Stimulated activated CD8-positive, alpha-beta memory T cell treated with anti-CD3 and anti-CD28 coated beads, Interleukin-7, amount 100 ng/mL, for 1 hour (primary cell): ENCODE results near the gene ATXN7.

Source experiments
- DNase-seq, 2 donors: peaks; one replicate each; pipeline ENCODE4 v3.0.0-alpha.2; 2020; ENCODE audit warnings: low read depth in 2 of 2

The ATXN7 gene

DNA sequence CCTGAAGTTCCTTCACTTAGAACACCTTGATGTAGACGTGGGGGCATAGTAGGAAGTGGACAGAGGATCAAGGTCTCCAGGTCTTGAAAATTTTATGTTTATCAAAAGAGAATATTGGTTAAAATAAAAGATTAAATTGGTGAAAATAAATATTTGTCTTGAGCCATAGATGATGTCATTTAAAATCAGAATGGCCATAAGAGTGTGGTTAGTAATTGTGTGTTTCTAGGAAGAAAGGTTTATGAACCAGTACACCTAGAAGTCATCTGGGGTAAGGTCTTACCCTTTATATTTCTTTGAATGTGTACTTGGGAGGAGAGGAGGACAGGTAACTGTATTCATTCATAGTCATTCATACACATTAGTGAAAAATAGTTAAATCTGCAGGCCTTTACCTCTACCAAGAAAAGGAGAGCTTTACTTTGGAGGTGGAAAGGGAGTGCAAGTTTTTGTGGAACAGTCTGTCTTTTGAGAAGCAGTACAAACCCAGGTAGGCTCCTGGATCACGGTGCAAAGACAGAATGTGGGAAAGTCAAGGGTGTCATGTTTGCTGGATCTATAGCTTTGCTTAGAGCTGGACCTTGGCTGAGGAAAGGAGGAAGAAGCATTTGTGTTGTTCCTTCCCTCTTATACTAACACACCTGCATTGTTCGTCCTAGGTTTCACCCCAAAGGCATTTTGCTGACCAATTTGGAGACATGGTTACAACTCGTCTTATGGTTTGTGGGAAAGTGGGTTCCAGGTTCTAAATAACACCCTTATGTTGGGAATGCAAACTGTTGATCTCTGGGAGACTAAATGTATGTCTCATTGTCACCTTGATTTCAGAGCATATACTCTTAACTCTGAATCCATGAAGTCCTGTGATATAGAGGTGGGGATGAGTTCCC lies 42.3 kb downstream of the ATXN7 start:
- DNase-seq, result no peak

DNA sequence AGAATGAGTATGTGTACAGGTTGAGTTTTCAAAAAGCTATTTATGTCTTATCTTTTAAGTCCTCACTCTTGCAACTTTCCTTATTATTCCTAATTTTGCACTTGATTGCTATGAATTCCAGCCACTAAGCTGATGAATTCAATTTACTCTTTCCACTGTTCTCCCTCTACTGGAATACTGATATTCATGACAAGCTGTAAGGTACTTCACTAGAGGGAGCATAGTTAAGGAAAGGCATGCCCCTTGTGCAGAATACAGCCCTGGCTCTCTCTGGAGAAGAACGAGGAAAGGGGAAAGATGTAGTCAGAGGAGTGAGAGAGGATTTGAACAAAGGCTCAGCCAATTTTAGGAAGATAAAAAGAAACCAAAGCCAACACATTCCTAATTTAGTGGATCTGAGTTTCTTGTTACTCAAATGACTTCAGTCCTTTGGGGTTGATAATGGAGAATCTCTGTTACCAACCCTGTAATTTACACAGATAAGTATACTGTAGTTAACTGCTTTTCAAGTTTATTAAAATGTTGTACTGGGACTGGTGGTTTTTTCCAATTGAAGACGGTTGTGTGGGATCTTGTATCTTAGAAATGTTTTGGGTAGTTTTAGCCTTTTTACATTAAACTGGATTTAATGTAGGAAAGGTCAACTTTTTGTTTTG lies 44.5 kb downstream of the ATXN7 start:
- DNase-seq, result no peak

DNA sequence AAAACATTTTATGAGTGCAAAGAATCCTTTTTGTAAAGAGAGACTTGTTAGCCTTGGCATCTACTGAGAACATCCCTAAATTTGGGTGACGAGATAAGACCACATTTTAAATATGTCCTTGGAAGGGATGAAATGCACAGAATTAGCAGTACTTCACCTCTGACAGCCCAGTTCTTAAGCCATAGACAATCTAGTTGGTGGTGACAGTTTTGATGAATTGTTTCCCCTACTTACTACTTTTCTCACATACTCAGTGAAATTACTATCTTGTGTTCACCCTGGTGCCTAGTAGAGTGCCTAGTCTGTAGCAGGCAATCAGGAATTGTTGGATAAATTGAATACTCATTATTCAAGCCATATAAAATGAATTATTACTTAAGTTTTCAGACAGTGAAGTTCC lies 45.1 kb downstream of the ATXN7 start:
- DNase-seq, result no peak

DNA sequence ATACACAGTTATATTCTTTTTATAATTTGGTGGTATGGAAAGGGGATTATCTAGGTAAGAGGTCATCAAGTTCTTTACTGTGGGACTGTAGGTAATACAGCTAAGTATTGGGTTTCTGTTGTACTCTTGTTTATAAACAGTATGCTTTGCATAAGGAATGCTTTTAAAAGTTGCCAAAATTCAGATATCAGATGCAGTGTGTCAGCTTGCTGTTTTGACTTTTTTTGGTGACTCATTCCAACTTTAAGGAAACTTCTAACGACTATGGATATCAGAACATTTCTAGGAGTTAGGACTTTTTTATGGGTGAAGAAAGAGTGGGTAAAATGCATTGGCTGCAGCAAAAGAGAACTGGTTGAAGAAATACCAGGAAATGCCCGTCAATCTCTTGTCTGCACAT lies 45.8 kb downstream of the ATXN7 start:
- DNase-seq, result no peak

DNA sequence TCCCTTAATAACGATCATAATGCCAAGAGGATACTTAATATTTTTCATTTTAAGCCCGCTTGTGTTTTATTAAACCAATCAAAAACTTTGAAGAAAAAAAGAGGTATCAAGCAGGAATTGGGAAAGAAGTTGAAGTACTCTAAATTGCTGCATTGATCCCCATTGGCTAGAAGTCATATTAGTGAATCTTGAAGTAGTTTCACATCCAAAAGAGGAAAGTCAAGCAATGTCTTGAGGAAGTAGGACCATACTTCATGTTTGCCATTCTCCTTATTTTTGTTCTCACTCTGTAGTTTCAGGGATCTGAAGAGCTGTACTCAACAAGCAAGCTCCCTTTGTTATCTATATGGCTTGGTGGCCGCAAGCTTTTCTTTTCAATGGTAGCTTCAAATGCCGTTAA lies 46.3 kb downstream of the ATXN7 start:
- DNase-seq, result no peak

DNA sequence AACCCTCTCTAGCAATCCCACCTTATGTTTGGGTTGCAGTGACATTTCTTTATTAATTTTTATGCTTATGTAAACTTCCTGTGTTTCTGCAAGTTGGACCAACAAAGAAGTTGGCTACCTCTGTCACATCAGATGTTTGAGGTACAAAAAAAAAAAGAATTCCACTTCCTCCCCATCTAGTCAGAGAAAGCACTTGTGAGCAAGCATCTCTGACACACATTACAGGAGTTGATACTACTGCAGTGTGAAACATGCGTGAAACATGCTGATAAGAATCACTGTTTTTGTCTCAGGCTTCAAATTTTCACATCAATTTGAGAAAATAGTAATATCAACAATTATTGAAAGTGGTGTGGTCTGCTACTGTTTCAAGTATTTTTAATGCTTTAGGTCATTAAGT lies 47.2 kb downstream of the ATXN7 start:
- no peak for DNase-seq

DNA sequence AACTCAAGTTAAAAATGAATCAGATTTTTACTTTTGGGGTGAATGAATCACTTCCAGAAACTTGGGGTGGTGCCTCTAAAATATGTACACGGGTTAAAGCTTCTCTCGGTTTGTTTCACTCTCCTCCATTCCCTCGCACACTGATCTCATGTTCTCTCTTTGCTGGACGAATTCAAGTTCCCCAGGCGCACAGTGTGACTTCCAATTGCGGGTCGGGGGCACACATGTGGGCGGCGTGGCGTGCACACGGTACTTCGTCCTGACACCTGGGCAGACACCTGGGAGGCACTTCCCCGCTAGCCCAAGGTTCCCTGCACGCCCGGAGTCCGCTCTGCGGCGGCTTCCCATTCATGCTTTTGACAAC lies 47.8 kb downstream of the ATXN7 start:
- DNase-seq, result no peak

DNA sequence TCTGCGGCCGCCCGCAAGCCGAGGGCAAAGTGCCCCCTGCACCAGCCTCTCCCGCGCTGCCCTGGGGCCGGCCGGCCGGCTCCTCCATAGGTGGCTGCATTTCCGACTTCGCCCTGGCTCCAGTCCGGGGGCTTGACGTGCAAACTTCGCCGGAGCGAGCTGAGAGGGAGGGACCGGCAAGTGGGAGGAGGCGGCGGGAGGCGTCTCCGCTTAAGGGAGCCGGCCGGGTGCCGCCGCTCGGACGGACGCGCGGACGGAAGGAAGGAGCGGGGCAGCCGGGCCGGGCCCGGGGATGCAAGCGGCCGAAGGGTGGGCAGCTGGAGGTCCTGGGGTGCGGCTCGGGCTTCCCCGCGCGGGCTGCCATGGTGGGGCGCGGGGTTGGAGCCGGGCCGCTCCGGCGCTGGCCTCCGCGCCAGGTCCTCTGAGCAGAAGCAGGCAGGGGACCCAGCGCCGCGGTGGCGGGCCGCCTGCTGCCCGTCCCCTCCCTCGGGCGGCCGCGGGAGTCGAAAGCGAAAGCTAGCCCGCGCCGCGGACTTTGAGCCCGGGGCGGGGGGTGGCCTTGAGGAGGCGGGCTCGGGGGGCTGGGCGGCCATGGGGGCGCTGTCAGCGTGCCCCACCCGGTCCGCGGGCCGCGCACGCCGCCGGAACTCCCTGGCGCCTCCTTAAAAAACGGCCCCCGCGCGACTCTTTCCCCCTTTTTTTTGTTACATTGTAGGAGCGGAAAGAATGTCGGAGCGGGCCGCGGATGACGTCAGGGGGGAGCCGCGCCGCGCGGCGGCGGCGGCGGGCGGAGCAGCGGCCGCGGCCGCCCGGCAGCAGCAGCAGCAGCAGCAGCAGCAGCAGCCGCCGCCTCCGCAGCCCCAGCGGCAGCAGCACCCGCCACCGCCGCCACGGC lies 48.5 kb downstream of the ATXN7 start, which contains the start of gene SCAANT1:
Gene SCAANT1, minus strand, starts transcription at position 511 of the 895 bp plus-strand sequence.
- DNase-seq, result peak; percentile 62 to 72

DNA sequence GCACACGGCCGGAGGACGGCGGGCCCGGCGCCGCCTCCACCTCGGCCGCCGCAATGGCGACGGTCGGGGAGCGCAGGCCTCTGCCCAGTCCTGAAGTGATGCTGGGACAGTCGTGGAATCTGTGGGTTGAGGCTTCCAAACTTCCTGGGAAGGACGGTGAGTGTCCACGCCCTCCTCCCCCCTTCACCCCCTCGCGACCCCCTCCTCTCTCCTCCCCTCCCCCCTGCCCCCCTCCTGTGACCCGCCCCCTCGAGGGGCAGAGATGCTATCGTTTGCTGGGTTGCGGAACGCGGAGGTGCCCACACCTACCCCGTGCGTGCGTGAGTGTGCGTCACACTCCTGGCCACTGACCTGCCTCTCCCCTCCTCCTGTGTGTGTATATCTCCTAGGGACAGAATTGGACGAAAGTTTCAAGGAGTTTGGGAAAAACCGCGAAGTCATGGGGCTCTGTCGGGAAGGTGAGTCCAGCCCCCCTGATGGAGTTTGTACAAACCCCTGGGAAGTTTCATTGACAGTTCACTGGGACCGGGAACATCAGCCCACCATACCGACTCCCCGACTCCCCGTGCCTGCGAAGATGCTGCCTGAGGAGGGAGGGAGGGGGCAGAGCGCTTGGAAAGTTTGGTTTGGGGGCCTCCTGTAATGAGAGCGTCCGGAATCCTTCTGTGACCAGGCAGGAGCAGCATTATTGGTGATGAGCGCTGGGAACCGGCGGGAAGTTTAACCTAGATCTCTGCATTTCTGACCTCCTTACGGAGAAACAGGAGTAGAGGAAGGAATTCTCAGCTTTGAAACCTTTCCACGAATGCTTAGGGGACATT lies 49.3 kb downstream of the ATXN7 start:
- peak in 1 of 2 donors; percentile 7 for DNase-seq

DNA sequence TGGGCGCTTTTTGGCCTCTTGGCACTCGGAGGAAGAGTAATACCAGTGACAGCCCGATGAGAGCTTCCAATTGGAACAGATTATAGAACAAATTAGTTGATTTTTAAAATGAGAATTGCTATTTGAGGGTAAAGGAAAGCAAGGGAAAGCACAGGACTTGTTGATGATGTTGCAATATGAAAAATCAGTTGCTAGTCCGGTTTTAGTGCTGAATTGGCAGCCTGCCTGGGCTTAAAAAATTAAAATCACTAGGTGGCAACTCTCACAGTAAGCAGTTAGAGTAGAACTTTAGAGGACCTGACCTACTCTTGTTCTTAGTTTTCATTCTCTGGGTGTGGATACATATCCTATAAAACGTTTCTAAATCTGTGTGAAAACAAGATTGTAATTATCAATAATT lies 50.6 kb downstream of the ATXN7 start:
- no peak for DNase-seq

DNA sequence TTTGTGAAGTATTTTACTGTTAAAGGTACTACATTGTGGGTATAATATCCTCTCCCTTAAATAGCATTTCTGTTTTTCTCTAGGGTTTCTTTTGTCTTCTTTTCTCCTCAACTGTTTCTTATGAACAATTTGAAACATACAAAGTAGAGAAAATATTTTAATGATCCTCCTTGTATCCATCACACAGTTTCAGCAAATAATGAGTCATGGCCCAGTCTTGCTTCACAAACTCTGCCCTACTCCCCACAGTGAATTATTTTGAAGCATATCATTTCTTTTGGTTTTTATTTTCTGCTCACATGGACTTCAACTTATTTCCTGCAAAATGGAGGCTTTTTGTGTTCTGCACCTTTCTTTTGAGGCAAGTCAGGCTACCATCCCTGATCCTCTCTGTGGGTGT lies 54.7 kb downstream of the ATXN7 start:
- DNase-seq, result no peak

DNA sequence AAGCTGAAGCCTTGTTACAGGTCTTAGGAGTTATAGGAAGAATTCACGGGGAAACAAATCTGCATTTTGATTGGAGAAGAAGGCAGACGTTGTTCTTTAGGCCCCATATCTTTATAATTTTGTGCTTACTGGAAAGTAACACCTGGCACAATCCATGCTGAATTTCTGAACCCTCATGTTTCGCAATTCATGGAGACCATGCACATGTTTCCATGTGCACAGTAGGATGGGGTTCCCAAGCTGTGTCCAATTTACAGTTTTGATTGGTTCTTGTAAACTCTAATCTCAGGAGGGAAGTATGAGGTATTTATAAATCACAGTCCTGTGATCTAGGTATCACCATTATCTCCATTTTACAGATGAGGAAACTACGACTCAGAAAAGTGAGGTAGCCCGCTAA lies 56.3 kb downstream of the ATXN7 start:
- no peak for DNase-seq

DNA sequence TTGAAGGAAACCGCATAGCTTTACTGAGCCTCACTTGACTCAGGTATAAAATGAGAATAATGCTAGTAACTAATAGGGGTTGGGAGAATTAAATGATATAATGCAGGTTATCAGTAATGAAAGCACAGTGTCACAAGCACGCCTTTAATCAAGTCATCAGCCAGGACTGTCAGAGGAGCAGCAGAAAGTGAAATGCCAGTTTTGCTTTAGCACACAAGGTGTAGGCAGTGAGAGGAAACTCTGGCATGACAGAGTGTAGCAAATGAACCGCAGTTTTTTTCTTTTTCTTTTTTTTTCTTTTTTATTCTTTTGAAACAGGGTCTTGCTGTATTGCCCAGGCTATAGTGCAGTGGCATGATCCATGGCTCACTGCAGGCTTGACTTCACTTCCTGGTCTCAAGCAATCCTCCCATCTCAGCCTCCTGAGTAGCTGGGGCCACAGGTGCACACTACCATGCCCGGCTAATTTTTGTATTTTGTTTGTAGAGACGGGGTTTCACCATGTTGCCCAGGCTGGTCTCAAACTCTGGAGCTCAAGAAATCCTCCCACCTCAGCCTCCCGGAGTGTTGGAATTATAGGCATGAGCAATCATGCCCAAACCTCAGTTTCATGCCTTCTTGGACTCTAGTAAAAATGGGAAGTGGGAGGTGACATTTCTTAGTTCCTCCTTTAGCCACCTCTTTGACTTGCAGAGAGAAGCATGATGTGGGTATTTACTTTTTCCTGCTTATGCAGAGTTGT lies 58.2 kb downstream of the ATXN7 start:
- DNase-seq, result no peak

DNA sequence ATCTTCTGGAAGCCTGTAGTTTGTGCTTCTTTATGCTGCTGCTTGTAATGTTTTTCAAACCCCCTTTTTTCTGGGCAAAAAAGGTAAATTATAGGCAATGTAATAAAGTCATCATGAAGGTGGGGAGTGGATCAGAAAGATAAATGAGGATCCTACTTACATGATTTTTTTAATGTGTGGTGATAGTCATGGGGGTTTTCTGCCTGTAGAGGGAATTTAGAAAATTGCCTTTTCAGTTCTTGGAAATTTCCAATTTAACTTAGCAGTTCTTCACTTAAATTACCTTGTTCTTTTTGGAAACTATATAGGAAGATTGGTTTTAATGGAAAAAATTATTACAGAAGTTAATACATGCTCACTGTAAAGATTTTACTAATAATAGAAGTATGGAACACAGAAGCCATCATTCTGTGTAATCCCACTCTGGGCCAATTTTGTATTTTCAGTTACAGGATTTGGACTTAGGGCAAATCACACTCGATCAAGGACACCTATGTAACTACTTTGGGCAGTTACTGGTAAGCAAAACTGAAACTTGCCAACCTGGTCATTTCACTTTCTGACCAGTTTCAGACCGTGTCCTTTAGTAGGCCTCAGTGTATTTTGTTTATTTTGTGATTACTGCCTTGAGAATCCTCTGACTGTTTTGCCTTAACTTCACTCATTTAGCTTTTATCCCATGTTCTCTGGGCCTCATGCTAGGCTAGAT lies 59.0 kb downstream of the ATXN7 start:
- DNase-seq, result no peak

DNA sequence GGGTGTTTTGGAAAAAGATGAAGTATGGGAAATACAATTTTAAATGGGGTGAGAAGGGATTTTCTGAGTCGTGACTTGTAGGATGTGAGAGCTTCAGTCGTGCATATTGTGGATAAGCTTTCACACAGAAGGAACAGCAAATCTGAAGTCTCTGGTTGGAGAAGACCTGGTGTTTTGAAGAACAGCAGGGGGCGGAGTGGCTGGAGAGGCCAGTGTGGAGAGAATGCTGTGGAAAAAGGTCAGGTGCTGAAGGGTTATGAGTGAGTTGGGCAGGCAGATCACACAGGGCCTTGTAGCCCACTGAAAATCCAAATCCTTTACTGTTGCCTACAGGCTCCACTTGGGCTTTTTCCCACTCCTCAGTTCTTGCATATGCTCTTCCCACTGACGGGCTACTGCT lies 62.6 kb downstream of the ATXN7 start:
- DNase-seq, result no peak

DNA sequence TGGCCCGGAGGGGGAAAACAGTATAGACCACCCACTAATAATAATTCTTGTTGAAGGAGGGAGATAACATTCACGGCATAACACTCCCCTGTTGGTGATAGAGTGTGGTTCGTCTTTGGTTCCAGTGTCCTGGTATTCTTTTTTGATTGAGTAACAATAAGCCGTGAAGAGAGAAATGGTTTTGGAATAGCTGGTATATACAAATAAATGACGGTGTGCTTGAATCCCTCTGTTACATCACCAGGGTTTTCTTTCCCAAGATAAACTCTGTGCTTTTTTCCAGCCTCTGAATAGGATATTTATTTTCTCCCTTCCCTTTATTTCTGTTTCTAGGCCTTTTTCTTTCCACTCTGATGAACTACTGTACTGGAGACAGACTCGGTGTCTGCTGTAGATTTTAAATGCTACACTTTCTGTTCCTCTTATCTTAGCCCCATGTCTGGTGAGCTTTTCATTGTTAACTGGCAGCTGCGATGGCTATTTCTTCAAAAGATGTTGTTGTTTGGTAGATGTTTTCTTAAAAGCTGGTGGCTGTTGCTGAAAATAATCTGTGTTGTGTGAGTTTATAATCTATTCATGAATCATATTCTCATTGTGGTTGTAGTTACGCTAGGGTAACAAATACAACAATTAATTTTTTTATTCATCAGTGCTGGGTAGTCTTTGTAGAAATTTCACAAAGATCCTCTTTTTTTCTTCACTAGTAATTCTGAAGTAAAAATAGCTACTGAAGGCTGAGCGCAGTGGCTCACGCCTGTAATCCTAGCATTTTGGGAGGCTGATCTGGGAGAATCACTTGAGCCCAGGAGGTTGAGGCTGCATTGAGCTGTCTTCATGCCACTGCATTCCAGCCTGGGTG lies 64.0 kb downstream of the ATXN7 start:
- DNase-seq, result no peak

DNA sequence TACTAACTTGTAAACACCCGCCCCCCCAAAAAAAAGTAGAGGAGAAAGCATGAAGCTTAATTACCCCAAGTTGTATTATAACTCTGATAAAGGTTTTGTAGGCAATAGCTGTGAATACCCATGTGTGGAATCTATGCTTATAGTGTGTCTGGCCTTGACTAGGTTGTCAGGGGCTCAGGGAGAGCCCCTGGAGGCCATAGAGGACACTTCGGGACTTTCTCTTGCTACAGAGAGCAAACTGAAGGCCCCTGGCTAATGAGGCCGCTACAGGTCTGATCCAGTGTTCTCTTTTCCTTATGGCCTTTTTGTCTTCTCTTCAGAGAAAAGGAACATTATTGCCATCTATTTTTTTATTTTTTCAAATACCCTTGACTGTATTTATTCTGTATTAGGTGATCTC lies 67.6 kb downstream of the ATXN7 start:
- no peak for DNase-seq

DNA sequence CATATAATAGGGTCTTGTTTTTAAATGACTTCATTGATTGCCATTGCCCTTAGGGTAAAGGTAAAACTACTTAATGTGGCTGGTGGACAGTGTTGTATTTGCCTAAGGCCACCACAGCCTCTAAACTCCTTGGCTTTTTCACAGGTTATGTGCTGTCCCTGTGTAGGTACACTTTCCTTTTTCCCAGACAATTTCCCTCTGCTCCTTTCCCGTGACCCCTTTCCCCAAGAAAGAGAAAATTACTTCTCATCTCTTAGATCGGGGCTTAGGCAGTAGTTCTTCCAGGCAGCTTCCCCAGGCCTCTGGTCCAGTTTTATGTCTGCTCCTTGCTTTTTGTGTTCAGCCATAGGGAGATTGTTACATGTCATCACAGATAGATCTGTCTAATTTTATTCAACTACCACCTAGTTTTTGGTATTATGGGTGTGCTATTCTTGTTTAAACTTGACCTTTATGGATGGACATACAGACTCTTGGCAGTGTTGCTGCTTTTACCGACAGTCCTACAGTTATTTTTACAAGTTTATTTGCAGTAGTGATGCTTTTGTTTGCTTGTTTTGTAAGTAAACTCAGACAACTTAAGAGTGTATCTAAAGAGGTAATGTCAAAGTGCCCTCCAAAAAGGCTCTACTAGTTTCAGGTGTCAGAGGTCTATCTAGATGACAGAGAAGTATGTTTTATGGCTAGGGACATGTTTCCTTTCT lies 69.0 kb downstream of the ATXN7 start:
- no peak for DNase-seq

DNA sequence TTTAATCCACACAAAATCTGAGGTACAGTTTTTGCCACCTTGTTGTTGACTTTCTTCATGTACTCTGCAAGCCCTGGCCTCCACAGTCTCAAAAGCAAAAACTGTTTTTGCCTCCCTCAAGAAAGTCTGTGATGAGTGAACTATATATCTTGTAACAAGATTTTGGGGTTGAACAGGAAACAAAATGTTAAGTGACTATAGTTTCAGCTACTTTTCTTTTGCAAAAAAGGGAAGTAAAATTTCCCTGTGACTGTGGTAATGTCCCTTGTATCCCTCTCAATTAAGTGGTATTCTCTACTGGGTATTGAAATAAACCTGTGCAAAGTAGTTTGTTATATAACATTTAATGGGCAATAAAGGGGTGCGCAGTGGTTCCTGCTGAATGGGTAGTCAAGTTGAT lies 69.8 kb downstream of the ATXN7 start:
- DNase-seq, result no peak
